HG03039 (cell line): ENCODE data around the gene HDGF.

ENCODE experiments used
- ATAC-seq: cut with Tn5 transposase; IDR thresholded peaks from one replicate; pipeline ENCODE4 v1.9.1; 2021; ENCODE audit warnings: mild to moderate bottlenecking, moderate library complexity; ENCODE audit not compliant: unreplicated experiment

Gene HDGF

GRCh38 chr1:156751451-156751756, at the start of gene HDGF:
Gene HDGF, minus strand, starts transcription at chr1:156751675. Its CDS starts 246 bp downstream, at chr1:156751429.
- no peak for ATAC-seq

GRCh38 chr1:156797212-156797871, 45.9 kb upstream of the HDGF start:
- ATAC-seq, result no peak

GRCh38 chr1:156796340-156797097, 45.0 kb upstream of the HDGF start:
- no peak for ATAC-seq

GRCh38 chr1:156795787-156796186, 44.3 kb upstream of the HDGF start:
- ATAC-seq, result no peak

- ATAC-seq, result no peak
These were observed 43.9 kb upstream of the HDGF start for GRCh38 chr1:156795374-156795733.

GRCh38 chr1:156794506-156795373, 43.3 kb upstream of the HDGF start:
- ATAC-seq, result no peak

GRCh38 chr1:156789621-156790318, 38.3 kb upstream of the HDGF start:
- no peak for ATAC-seq

GRCh38 chr1:156788136-156788535, 36.7 kb upstream of the HDGF start:
- ATAC-seq, result no peak

- no peak for ATAC-seq
These were observed 35.2 kb upstream of the HDGF start for GRCh38 chr1:156786640-156787039.

- no peak for ATAC-seq
These were observed 34.0 kb upstream of the HDGF start for GRCh38 chr1:156785458-156785857.

- no peak for ATAC-seq
These were observed 30.2 kb upstream of the HDGF start for GRCh38 chr1:156781585-156782186.

GRCh38 chr1:156777573-156777972, 26.1 kb upstream of the HDGF start:
- no peak for ATAC-seq

GRCh38 chr1:156776942-156777341, 25.5 kb upstream of the HDGF start:
- ATAC-seq, result no peak

GRCh38 chr1:156775799-156776198, 24.3 kb upstream of the HDGF start:
- ATAC-seq, result no peak

GRCh38 chr1:156773607-156774006, 22.1 kb upstream of the HDGF start:
- ATAC-seq, result no peak

- no peak for ATAC-seq
These were observed 21.4 kb upstream of the HDGF start for GRCh38 chr1:156772728-156773497.

- ATAC-seq, result no peak
These were observed 20.7 kb upstream of the HDGF start for GRCh38 chr1:156772222-156772621.

- ATAC-seq, result no peak
These were observed 17.3 kb upstream of the HDGF start for GRCh38 chr1:156768610-156769295.

- no peak for ATAC-seq
These were observed 16.6 kb upstream of the HDGF start for GRCh38 chr1:156767879-156768604.
